Small intestine (tissue), 7 donors: Measurements from ENCODE around the gene FAM76B. TPM values are rescaled to one million over a fixed set of nuclear protein-coding genes. Genes with fewer than 3 reads are reported as not detected.

ENCODE experiments used
- DNase-seq, 2 donors: peaks; one replicate each; pipeline versions ENCODE4 v3.0.0 to v3.0.0-alpha.2; 2013
- FAIRE-seq: peaks from 2 replicates; lab custom pipeline; 2012; peaks lifted over from hg19 to GRCh38; lab: Jason Lieb, UNC
- H3K27ac ChIP-seq, 3 donors: one replicate each; pipeline ENCODE4 v1.5.1; 2013; ENCODE audit warnings: low read length in 2 of 3, mild to moderate bottlenecking in 2 of 3, control low read depth in 1 of 3, inconsistent platforms in 1 of 3, low read depth in 1 of 3, moderate library complexity in 1 of 3
- H3K27me3 ChIP-seq, 3 donors: one replicate each; pipeline ENCODE4 v1.6.1; 2013; ENCODE audit warnings: low read length in 3 of 3, inconsistent platforms in 1 of 3; ENCODE audit not compliant: control insufficient read depth in 3 of 3, insufficient read depth in 3 of 3
- H3K36me3 ChIP-seq, 3 donors: one replicate each; pipeline ENCODE4 v1.6.1; 2013; ENCODE audit warnings: low read length in 3 of 3, inconsistent platforms in 1 of 3, low read depth in 1 of 3, mild to moderate bottlenecking in 1 of 3, moderate library complexity in 1 of 3; ENCODE audit not compliant: control insufficient read depth in 3 of 3, insufficient read depth in 2 of 3
- H3K4me1 ChIP-seq, 3 donors: one replicate each; pipeline ENCODE4 v1.6.1; 2013; ENCODE audit warnings: low read length in 2 of 3, inconsistent platforms in 1 of 3, low read depth in 1 of 3, mild to moderate bottlenecking in 1 of 3, moderate library complexity in 1 of 3; ENCODE audit not compliant: control insufficient read depth in 3 of 3, insufficient read depth in 2 of 3
- H3K4me3 ChIP-seq, 3 donors: one replicate each; pipeline ENCODE4 v1.5.1; 2013; ENCODE audit warnings: low read length in 3 of 3, control low read depth in 1 of 3, inconsistent platforms in 1 of 3, low read depth in 1 of 3, mild to moderate bottlenecking in 1 of 3, moderate library complexity in 1 of 3
- H3K9me3 ChIP-seq, 2 donors: one replicate each; pipeline ENCODE4 v1.6.1; 2013; ENCODE audit warnings: low read depth in 1 of 2, low read length in 1 of 2; ENCODE audit not compliant: control insufficient read depth in 2 of 2, insufficient read depth in 1 of 2
- WGBS, 3 donors: extraction: QIAGEN DNeasy Blood & Tissue Kit; methylation state at CpG; one replicate each; pipeline ENCODE4 v1.1.7; 2013; 5-methylcytosine and 5-hydroxymethylcytosine counted together
- polyA plus RNA-seq, 4 donors: library from polyadenylated mRNA; stranded (reverse) in 3 of 4; unstranded in 1 of 4; fragments of 200-250 nt in 3 of 4; fragments of 120-200 nt in 1 of 4; gene quantifications; one replicate each; pipeline versions ENCODE4 v1.2.1 to v1.2.3, GENCODE V29; 2013
- donor health status: healthy with polysubstance abuse.
- donor health status: control.
- donor health status: control.
- donor health status: Bipolar disorder and iron deficiency.
- donor health status: healthy.

FAM76B gene
- polyA plus RNA-seq, 4 donors, result 10.3 to 32.4 (median 10.6) TPM

DNA sequence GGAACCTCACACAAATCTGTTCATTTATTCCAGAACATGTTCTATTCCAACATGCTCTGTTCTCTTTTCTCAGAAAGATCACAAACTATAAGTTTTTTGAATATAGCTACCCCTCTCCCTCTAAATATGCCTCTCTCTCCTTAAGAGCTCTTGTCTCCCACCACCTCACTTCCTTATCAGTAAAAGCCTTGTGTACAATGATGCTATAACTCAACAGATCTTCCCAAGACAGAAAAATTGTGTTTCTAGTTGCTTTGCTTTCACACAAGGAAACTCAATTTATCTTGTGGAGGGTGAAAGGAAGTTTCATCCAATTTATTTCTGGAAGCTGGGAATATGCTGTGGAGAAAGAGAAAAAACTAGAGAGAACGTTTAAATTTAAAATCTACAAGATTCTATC lies 64.4 kb downstream of the FAM76B start:
- H3K4me3 ChIP-seq, result no peak overlapping the region
- no peak for DNase-seq
- FAIRE-seq, result no peak
- H3K36me3 ChIP-seq, result no peaks in the 10 kb centered on the region
- no peaks in the 10 kb centered on the region for H3K4me1 ChIP-seq
- no peaks in the 10 kb centered on the region for H3K27me3 ChIP-seq
- H3K27ac ChIP-seq, result no peak overlapping the region
- no peaks in the 10 kb centered on the region for H3K9me3 ChIP-seq
- WGBS, 3 donors, result 62 to 73% (median 68%) methylated on average over 1 of the region's 1 CpG

DNA sequence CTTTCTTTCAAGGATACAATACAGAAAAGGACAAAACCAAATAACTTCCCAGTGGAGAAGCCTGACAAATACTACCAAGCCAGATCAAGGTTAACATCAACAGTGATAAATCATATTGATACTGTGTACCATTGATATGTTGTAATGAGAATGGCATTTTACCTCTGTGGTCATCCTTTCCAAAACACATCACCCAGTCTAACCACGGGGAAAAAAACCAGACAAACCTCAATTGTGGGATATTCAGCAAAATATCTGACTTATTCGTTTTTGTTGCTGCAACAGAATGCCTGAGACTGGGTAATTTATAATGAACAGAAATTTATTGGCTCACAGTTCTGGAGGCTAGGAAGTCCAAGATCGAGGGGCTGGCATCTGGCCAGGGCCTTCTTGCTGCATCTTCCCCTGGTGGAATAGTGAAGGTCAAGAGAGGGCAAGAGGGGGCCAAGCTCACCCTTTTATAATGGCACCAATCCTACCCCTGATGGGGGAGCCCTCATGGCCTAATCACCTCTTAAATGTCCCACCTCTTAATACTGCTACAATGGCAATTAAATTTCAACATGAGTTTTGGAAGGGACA lies 66.1 kb downstream of the FAM76B start:
- FAIRE-seq (no peak), DNase-seq (no peak)
- 51 to 58% (median 56%) methylated on average over 3 of the region's 3 CpGs for WGBS, 3 donors
- H3K36me3 ChIP-seq, result no peaks in the 10 kb centered on the region
- H3K9me3 ChIP-seq, result no peaks in the 10 kb centered on the region
- no peak overlapping the region for H3K27ac ChIP-seq
- H3K27me3 ChIP-seq, result no peaks in the 10 kb centered on the region
- H3K4me1 ChIP-seq, result no peaks in the 10 kb centered on the region
- no peak overlapping the region for H3K4me3 ChIP-seq

- WGBS, 3 donors, result 24 to 59% (median 43%) methylated on average over 2 of the region's 3 CpGs
- Histone ChIP-seq H3K4me1 (peaks cover 0 to 10% (median 0%) of the 10 kb centered on the region in 3 donors), H3K9me3 (no peaks in the 10 kb centered on the region), H3K27ac (no peak overlapping the region), H3K36me3 (no peaks in the 10 kb centered on the region), H3K27me3 (no peaks in the 10 kb centered on the region), H3K4me3 (no peak overlapping the region)
- no peak for FAIRE-seq
- no peak for DNase-seq
Observed at GRCh38 chr11:95720195-95720594, 69.4 kb downstream of the FAM76B start.

Other genes starting within 250 kb of the FAM76B start
- 10 to 100 TPM; 27.0 to 76.4 (median 41.6) TPM for gene CEP57, start 716 bp upstream of the FAM76B start, polyA plus RNA-seq
- 10 to 100 TPM in 2 of 4 donors, 1 to 10 TPM in 2; 4.7 to 26.8 (median 9.9) TPM for gene MTMR2, start 134.3 kb upstream of the FAM76B start, polyA plus RNA-seq